Kidney (tissue), 14 donors: ENCODE measurements around the gene RRAD. TPM values are rescaled to one million over a fixed set of nuclear protein-coding genes. Genes with fewer than 3 reads are reported as not detected.

Experiments used
- DNase-seq, 5 donors: peaks; one replicate each; pipeline ENCODE4 v3.0.0-alpha.2; 2013 to 2020
- FAIRE-seq: peaks from 2 replicates; lab custom pipeline; 2012; peaks lifted over from hg19 to GRCh38; lab: Jason Lieb, UNC
- H3K27ac ChIP-seq, 2 donors: one replicate each; pipeline ENCODE4 v1.7.0; 2013; ENCODE audit warnings: low read depth in 2 of 2, low read length in 2 of 2, inconsistent platforms in 1 of 2
- H3K27me3 ChIP-seq: one replicate; pipeline ENCODE4 v1.7.1; 2013; ENCODE audit warnings: low read length, inconsistent platforms; ENCODE audit not compliant: control insufficient read depth, insufficient read depth
- H3K36me3 ChIP-seq, 3 donors: one replicate each; pipeline versions ENCODE4 v1.7.0 to v1.7.1; 2013; ENCODE audit warnings: low read length in 3 of 3, control low read depth in 1 of 3, inconsistent platforms in 1 of 3; ENCODE audit not compliant: insufficient read depth in 3 of 3, control insufficient read depth in 2 of 3
- H3K4me1 ChIP-seq, 3 donors: one replicate each; pipeline versions ENCODE4 v1.7.0 to v1.7.1; 2013; ENCODE audit warnings: low read length in 3 of 3, inconsistent platforms in 1 of 3, low read depth in 1 of 3; ENCODE audit not compliant: control insufficient read depth in 2 of 3, insufficient read depth in 2 of 3
- H3K4me3 ChIP-seq, 3 donors: one replicate each; pipeline versions ENCODE4 v1.7.0 to v1.8.1; 2013; ENCODE audit warnings: low read length in 3 of 3, control low read depth in 1 of 3, inconsistent platforms in 1 of 3
- H3K9ac ChIP-seq, 3 donors: one replicate each; pipeline versions ENCODE4 v1.7.0 to v1.7.1; 2013; ENCODE audit warnings: low read length in 3 of 3, control low read depth in 1 of 3, inconsistent platforms in 1 of 3
- H3K9me3 ChIP-seq, 3 donors: one replicate each; pipeline versions ENCODE4 v1.7.0 to v1.7.1; 2013; ENCODE audit warnings: low read length in 3 of 3, control low read depth in 1 of 3, inconsistent platforms in 1 of 3; ENCODE audit not compliant: control insufficient read depth in 2 of 3, insufficient read depth in 1 of 3
- intact Hi-C: fragments of 100-400 bp; cut with DNase I; formaldehyde crosslinking; loops from one replicate; pipeline ENCODE4 v1.11.1; 2022
- polyA plus RNA-seq: library from polyadenylated mRNA; stranded (reverse); fragments of 350-450 nt; fragmentation: Illumina TruSeq; extraction: RNeasy Lipid Tissue Mini Kit (QIAGEN cat#74804); gene quantifications from one replicate; pipeline ENCODE4 v1.2.3, GENCODE V29; 2014; ENCODE audit warnings: low read depth, low replicate concordance; ENCODE audit not compliant: insufficient read depth
- total RNA-seq: library from RNA; stranded (reverse); fragmentation: NEBNext Ultra II Directional; extraction: Animal tissue kit (Norgen Biotek cat#: 25700); gene quantifications from one replicate; pipeline ENCODE4 v1.2.1, GENCODE V29; 2021
- TF ChIP-seq, protein P1 (sequence below): IDR thresholded peaks from 3 replicates; pipeline ENCODE4 v1.5.1; 2012; ENCODE audit warnings: mild to moderate bottlenecking, moderate library complexity, borderline replicate concordance; ENCODE audit not compliant: insufficient read depth; ENCODE audit errors: extremely low read depth
- donor health status: control.
- donor health status: control.
- donor health status: control.
- donor health status: control.
- donor health status: control.
- donor health status: DM: yes; HTN: yes; CAD: no.
- donor health status: Normal renal cell carcinoma (clear cell type).

The RRAD gene
- total and polyA plus RNA-seq, 2 donors from 2014 or later: 14.3 to 90.9 TPM

DNA sequence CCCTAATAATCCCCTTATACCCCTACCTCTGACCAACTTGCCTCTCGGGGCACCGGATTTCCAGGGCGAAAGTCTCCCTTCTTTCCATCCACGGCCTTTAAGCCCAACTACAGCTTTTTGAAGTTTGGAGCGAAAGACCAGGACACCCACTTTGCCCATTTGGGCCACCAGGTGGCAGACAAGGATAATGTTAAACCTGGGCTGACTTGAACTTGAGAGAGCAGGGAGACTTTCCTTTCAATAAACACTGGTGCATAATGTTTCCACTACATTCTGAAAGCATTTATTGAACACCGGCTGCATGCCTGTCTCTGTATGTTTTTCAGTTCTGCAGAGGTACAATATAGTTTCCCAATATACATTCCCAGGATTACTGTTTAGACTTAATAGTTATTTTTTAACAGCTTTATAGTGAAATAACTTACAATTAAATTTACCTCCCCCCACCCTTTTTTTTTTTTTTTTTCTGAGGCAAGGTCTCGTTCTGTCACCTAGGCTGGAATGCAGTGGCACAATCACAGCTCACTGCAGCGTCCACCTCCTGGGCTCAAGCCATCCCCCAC lies 28.8 kb upstream of the RRAD start:
- Histone ChIP-seq H3K27me3 (no peaks in the 10 kb centered on the region), H3K27ac (no peak overlapping the region), H3K4me3 (no peak overlapping the region), H3K9ac (no peak overlapping the region), H3K4me1 (peaks cover 0 to 5% (median 2%) of the 10 kb centered on the region in 3 donors), H3K36me3 (no peaks in the 10 kb centered on the region), H3K9me3 (no peaks in the 10 kb centered on the region)
- no peak for FAIRE-seq
- intact Hi-C loops: no loop called here
- TF ChIP-seq, protein P1, sequence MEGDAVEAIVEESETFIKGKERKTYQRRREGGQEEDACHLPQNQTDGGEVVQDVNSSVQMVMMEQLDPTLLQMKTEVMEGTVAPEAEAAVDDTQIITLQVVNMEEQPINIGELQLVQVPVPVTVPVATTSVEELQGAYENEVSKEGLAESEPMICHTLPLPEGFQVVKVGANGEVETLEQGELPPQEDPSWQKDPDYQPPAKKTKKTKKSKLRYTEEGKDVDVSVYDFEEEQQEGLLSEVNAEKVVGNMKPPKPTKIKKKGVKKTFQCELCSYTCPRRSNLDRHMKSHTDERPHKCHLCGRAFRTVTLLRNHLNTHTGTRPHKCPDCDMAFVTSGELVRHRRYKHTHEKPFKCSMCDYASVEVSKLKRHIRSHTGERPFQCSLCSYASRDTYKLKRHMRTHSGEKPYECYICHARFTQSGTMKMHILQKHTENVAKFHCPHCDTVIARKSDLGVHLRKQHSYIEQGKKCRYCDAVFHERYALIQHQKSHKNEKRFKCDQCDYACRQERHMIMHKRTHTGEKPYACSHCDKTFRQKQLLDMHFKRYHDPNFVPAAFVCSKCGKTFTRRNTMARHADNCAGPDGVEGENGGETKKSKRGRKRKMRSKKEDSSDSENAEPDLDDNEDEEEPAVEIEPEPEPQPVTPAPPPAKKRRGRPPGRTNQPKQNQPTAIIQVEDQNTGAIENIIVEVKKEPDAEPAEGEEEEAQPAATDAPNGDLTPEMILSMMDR: peak; percentile 95
- DNase-seq: peak in 4 of 5 donors; percentile 77 to 92 (median 86)

- Histone ChIP-seq H3K4me1 (peaks cover 0 to 11% (median 7%) of the 10 kb centered on the region in 3 donors), H3K27me3 (no peaks in the 10 kb centered on the region), H3K4me3 (no peak overlapping the region), H3K9me3 (no peaks in the 10 kb centered on the region), H3K27ac (peak overlapping the region; percentile 23 to 35), H3K9ac (no peak overlapping the region), H3K36me3 (no peaks in the 10 kb centered on the region)
- no peak for DNase-seq
- intact Hi-C loops: no loop called here
- no peak for FAIRE-seq
- TF ChIP-seq, protein P1: no peak
Measured at GRCh38 chr16:66953462-66954096, 28.2 kb upstream of the RRAD start.

- Histone ChIP-seq H3K27ac (peak overlapping the region in 1 of 2 donors; percentile 23), H3K9ac (no peak overlapping the region), H3K36me3 (no peaks in the 10 kb centered on the region), H3K9me3 (no peaks in the 10 kb centered on the region), H3K4me1 (peaks cover 0 to 13% (median 11%) of the 10 kb centered on the region in 3 donors), H3K4me3 (no peak overlapping the region), H3K27me3 (no peaks in the 10 kb centered on the region)
- DNase-seq (no peak), FAIRE-seq (no peak)
- TF ChIP-seq, protein P1: no peak
- intact Hi-C loops: no loop called here
Measured at GRCh38 chr16:66952430-66953110, 27.2 kb upstream of the RRAD start.
